Measurements from ENCODE around the gene DHX16.
"Not testable (repeated sequence)": the region's sequence is repeated elsewhere in the genome, so short reads cannot be mapped to it uniquely, and the experiment has no call there.

The DHX16 gene

DNA sequence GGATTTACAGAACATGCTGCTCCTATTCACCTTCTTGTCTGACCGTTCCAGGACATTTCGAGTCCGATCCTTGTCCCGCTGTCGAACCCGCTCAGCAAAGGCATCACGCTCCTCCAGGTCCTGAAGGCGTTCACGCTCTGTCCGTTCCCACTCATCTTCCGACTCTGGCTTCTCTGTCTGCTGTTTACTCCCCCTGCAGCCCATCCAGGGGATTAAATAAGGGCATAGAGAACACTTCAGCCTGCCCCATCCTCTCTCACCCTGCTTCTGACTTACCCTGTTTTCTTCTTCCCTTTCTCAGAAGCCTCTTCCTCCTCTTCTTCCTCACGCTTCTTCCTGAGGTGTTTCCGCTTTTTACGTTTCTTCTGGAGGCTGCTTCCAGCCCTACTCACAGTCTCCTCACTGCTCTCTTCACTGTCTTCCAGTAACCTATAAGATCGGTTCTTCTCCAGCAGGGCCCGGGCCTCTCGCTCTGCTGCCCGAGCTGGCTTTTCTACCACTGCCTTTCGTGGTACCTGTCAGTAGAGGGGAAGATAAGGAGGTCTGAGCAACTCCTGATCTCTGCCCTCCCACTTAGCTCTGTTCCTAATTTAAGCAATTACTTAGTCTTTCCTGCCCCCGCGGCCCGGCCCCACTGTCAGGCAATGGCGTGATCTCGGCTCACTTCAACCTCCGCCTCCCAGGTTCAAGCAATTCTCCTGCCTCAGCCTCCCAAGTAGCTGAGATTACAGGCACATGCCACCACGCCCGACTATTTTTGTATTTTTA is 1.9 kb downstream of the DHX16 start:
- peak overlapping the region; percentile 93 for H3K4me3 Mint-ChIP-seq
- peaks cover 56% of the 10 kb centered on the region for H3K36me3 Mint-ChIP-seq (ENCODE audit: low read depth)
- H3K27me3 Mint-ChIP-seq: no peaks in the 10 kb centered on the region
- H3K27ac Mint-ChIP-seq: peak overlapping the region; percentile 60
- peaks cover 44% of the 10 kb centered on the region for H3K4me1 Mint-ChIP-seq (ENCODE audit: low read depth)
- DNase-seq: no peak
- H3K9me3 Mint-ChIP-seq: no peaks in the 10 kb centered on the region

DNA sequence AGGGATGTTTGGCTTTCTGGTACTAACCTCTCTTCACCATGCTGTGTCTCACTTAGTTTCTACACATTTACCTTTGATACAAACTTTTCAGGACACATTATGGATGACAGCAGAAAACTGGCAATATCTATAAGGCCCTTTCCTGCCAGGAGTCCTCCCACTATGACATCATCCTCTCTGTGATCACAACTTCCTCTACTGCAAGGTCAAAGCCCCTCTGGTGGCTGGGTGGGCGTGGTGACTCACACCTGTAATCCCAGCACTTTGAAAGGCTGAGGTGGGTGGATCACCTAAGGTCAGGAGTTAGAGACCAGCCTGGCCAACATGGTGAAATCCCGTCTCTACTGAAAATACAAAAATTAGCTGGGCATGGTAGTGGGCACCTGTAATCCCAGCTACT is 6.5 kb downstream of the DHX16 start:
- not testable (repeated sequence) for H3K27me3 Mint-ChIP-seq, H3K4me3 Mint-ChIP-seq, H3K9me3 Mint-ChIP-seq
- Mint-ChIP-seq H3K36me3 (ENCODE audit: low read depth) (peaks cover 88% of the 10 kb centered on the region), H3K27ac (peak overlapping the region; percentile 87), H3K4me1 (ENCODE audit: low read depth) (peaks cover 35% of the 10 kb centered on the region)
- peak; percentile 55 for DNase-seq

DNA sequence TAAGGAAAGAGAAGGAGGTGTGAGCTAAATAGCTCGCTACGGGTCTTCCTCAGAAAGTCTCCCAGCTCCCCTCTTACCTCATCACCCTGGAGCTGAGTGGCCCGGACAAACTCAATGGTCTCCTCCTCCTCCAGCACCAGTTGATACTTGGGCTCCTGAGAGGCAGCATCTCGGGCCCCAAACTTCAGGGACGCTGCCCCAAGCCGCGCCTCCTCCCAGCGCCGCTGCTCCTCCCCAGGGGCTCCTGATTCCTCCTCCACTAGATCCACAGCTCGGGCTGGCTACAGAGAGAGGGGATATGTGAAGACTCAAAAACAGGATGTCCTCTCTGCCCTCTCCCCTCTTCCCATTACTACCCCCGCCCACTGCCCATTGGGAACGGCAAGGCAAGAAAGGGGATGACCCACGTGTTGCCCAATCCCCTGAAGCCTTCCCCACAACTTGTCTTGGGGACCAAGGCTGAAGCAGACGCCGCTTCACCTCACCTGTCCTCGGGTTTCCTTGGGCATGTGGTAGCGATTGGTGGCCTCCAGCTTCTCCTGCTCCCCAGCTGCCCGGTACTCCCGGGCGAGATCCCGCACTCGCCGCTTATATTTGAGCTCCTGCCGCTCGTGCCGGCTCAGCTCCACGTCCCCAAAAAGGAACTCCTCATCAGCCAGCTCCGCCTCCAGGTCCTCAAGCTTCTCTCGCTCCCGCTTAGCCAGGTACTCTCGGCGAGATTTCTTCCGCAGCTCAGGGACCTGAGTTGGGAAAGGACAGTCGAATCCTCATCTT is 7.6 kb downstream of the DHX16 start:
- no peaks in the 10 kb centered on the region for H3K9me3 Mint-ChIP-seq
- peaks cover 89% of the 10 kb centered on the region for H3K36me3 Mint-ChIP-seq (ENCODE audit: low read depth)
- no peak overlapping the region for H3K27ac Mint-ChIP-seq
- no peak overlapping the region for H3K4me3 Mint-ChIP-seq
- no peak for DNase-seq
- peaks cover 23% of the 10 kb centered on the region for H3K4me1 Mint-ChIP-seq (ENCODE audit: low read depth)
- H3K27me3 Mint-ChIP-seq: no peaks in the 10 kb centered on the region

DNA sequence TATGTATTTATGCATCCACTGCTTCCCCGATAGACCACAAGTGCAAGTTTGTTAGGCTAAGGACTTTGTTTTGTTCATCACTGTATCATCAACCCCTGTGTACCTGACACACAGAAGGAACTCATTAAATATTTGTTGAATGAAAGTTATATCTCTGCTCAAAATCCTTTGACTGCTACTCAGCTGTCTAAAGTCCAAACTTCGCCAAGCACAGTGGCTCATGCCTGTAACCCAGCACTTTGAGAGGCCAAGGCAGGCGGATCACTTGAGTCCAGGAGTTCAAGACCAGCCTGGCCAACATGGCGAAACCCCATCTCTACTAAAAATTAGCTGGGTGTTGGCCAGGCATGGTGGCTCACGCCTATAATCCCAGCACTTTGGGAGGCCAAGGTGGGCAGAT is 14.9 kb downstream of the DHX16 start:
- Mint-ChIP-seq H3K36me3 (ENCODE audit: low read depth) (peaks cover 96% of the 10 kb centered on the region), H3K27ac (peak overlapping the region; percentile 30)

DNA sequence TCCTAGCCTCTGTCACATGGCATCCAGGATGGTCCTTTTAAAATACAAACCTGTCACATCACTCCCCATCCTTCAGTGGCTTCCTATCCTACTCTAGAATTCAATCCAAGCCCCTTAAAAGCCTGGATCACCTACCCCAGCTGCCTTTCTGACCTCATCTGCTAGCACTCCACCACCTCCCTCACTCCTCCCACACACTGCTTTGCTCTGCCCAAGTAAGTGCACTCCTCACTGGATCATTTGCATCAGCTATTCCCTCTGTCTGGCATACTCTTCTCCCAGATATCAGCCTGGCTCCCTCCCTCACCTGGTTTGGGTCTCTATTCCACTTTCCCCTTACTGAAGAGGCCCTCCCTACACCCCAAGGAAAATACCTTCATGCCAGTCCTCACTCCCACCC is 15.4 kb downstream of the DHX16 start:
- Mint-ChIP-seq H3K36me3 (ENCODE audit: low read depth) (peaks cover 96% of the 10 kb centered on the region), H3K4me3 (no peak overlapping the region), H3K27ac (peak overlapping the region; percentile 85), H3K9me3 (no peaks in the 10 kb centered on the region), H3K27me3 (no peaks in the 10 kb centered on the region), H3K4me1 (ENCODE audit: low read depth) (peaks cover 2% of the 10 kb centered on the region)
- no peak for DNase-seq

More for the DNA sequence above, 14.9 kb downstream of the DHX16 start:
- not testable (repeated sequence) for DNase-seq; H3K27me3 Mint-ChIP-seq; H3K9me3 Mint-ChIP-seq; H3K4me1 Mint-ChIP-seq (ENCODE audit: low read depth); H3K4me3 Mint-ChIP-seq

DNA sequence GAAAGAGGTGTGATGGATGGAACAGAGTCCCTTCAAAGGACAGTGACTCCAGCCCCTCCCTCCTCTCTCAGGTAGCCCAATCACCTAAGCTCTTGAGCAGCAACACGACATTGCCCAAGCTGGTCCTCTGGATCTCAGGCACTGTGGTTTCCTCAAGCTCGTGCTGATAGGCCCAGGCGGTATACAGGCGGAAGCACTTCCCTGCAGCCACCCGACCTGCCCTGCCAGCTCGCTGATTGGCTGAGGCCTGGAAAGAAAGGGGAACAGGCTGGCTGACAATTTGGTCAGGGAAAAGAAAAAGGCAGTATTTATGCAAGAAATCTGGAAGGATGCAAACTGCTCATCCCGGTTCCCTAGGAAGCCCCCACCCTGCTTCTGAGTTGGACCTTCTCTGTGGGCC is 16.3 kb downstream of the DHX16 start:
- Mint-ChIP-seq H3K9me3 (no peaks in the 10 kb centered on the region), H3K27ac (peak overlapping the region; percentile 18), H3K4me1 (ENCODE audit: low read depth) (peaks cover 2% of the 10 kb centered on the region), H3K27me3 (no peaks in the 10 kb centered on the region), H3K36me3 (ENCODE audit: low read depth) (peaks cover 96% of the 10 kb centered on the region), H3K4me3 (no peak overlapping the region)
- DNase-seq: no peak

DNA sequence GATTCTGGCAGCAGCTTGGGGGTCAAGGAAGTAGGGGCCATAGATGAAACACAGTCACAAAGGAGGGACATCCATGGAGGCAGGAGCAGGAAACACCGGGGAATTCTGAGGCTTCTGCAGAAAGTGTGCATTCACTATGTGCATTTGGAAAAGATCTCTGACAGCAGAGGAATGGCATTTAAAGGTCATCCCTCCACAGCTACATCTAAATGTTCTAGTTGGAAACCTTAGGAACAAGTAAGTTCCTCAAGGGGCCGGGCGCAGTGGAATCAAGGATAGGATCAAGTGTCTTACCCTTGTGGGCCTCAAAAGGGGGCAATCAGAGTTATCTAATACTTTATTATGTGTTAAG is 17.1 kb downstream of the DHX16 start:
- no peak for DNase-seq
- Mint-ChIP-seq H3K27me3 (no peaks in the 10 kb centered on the region), H3K4me3 (no peak overlapping the region), H3K27ac (peak overlapping the region; percentile 50), H3K36me3 (ENCODE audit: low read depth) (peaks cover 96% of the 10 kb centered on the region), H3K4me1 (ENCODE audit: low read depth) (peaks cover 4% of the 10 kb centered on the region), H3K9me3 (no peaks in the 10 kb centered on the region)

DNA sequence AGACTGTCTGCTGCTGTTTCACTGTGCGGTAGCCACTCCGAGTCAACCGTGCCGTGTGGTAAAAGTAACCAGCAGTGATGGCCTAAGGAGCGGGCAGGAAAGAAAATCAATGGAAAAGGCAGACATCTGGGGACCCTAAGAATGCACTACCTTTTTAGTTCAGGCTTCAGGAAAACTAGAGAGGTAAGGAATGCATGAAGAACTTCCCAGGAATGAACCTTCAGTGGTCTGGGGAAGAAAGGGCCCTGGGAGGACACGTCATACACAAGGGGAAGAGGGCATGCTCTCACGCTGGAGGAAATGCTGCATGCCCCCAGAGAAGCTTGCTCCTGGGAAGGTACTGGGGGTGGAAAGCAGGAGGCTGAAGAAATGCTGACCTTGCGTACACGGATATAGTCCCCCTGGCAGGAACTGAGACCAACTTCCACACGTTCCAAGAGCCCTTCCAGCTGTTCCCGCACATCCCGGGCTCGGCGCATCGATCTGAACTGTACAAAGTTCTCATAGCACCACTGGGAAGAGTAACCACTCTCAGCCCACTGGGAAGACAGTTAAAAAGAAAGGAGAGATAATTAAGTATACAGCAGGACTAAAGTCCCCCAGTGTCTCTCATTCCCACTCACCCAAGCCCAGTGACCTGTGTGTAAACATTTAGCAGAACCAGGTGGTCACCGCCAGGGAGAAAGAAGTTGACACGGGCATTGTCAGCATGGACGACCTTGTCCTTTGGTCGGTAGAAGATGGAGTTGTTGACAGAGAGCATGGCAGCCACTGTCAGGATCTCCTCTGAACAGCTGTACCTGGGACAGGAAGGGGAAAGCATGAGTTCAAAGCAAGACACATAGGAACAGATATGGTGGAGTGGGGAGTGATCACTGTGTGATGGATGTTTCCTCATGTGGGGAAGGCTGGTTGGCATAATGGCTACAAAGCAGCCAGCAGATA is 17.7 kb downstream of the DHX16 start:
- Mint-ChIP-seq H3K36me3 (ENCODE audit: low read depth) (peaks cover 94% of the 10 kb centered on the region), H3K4me1 (ENCODE audit: low read depth) (peaks cover 4% of the 10 kb centered on the region), H3K4me3 (no peak overlapping the region), H3K9me3 (no peaks in the 10 kb centered on the region), H3K27ac (peak overlapping the region; percentile 50), H3K27me3 (no peaks in the 10 kb centered on the region)
- DNase-seq: no peak

DNA sequence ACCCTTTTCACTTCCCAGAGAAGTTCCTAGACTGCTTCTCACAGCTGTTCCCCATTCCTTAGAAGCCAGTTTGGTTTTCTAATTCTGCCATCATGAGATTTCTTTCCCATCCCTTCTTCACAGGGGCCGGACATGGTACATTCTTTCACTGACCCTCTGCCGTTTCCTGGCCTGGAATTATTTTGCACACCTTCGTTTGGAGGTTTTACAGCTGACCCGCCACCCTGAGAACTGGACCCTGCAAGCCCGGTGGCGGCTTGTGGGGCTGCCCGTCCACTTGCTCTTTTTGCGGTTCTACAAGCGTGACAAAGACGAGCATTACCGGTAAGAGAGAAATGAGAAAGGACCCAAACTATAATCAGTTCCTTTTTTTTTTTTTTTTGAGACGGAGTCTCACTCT is 21.7 kb downstream of the DHX16 start:
- H3K4me3 Mint-ChIP-seq: no peak overlapping the region
- H3K27me3 Mint-ChIP-seq: no peaks in the 10 kb centered on the region
- no peak for DNase-seq
- peaks cover 23% of the 10 kb centered on the region for H3K4me1 Mint-ChIP-seq (ENCODE audit: low read depth)
- H3K27ac Mint-ChIP-seq: peak overlapping the region; percentile 17
- no peaks in the 10 kb centered on the region for H3K9me3 Mint-ChIP-seq
- peaks cover 81% of the 10 kb centered on the region for H3K36me3 Mint-ChIP-seq (ENCODE audit: low read depth)

DNA sequence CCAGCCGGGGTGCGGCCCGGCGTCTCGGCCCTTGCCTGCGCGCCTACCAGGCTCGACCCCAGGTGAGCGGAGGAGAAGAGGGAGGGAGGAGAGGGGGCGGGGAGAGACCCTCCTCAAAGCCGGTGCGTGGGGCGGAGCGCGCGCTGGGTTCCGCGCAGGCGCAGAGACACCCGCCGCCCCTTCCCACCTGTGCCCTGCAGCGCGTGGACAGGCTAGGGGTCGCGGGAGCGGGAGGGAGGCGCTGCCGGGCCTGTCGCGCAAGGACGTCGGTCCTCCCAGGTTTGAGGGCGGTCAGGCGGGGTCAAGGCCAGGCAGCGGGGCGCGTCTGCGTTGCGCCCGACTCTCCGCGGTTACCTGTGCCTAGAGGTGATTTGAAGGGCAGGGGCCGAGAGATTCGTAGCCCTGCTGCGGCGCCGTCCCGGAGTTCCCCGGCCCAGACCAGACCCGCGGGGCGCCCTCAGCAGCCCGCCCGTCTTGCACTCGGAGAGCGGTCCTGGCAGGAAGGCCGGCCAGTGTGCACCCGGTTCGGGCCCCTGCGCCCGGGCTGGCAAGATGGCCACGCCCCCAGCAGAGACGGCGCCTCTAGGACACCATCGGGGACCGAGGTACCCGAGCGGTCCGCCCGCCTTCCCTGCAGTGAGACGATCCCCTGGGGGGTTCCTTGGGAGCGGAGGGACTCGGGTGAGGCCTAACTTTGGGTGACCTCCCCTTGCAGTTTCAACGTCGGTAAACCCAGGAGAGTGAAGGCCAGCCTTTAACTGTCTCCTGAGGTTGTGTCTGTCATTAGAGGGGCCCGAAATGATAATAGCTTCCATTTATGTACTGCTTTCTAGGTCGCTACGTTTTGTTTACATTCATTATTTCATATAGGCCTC is 25.3 kb downstream of the DHX16 start:
- DNase-seq: peak; percentile 91
- Mint-ChIP-seq H3K4me3 (peak overlapping the region; percentile 91), H3K9me3 (no peaks in the 10 kb centered on the region), H3K27me3 (no peaks in the 10 kb centered on the region), H3K36me3 (ENCODE audit: low read depth) (peaks cover 77% of the 10 kb centered on the region), H3K4me1 (ENCODE audit: low read depth) (peaks cover 31% of the 10 kb centered on the region), H3K27ac (peak overlapping the region; percentile 94)

DNA sequence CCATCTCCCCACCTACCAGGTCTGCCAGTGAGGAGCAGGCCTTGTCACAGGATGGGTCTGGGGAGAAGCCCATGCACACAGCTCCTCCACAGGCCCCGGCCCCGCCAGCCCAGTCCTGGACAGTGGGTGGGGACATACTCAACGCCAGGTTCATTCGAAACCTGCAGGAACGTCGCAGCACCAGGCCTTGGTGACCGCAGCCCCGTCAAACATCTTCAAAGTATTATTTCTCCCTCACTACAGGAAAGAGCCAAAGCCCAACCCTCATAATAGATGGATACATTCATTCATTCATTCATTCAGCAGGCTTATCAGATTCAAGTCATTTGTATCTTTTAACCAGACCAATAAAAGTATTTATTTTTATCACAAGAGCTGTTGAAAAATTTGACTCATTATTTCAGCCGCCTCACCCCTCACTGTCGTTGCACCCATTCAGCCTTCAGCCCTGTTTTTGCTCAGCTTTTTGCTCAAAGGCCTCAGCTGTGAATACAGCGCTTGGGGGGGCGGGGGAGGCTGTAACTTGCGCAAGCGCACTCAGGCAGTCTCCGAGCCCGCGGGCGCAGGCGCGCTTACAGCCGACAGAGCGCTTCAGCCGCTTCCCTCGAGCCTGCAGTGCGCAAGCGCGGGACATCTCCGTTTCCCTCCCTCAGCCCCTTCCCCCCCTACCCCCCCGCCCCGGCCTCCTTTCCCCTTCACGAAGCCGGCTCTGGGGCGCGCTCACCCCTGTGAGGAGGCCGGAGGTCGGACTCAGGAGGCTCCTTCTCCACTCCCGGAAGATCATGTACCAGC is 26.2 kb downstream of the DHX16 start, which contains the start of gene C6orf136:
Gene C6orf136, plus strand, starts transcription at position 684 of the 792 bp plus-strand sequence. Its CDS starts 99 bp downstream, at position 783.
- H3K36me3 Mint-ChIP-seq (ENCODE audit: low read depth): peaks cover 74% of the 10 kb centered on the region
- DNase-seq: peak; percentile 90
- peaks cover 34% of the 10 kb centered on the region for H3K4me1 Mint-ChIP-seq (ENCODE audit: low read depth)
- peak within 1 kb of the TSS; percentile 94 for H3K27ac Mint-ChIP-seq
- H3K9me3 Mint-ChIP-seq: no peaks in the 10 kb centered on the region
- peak within 1 kb of the TSS; percentile 91 for H3K4me3 Mint-ChIP-seq
- H3K27me3 Mint-ChIP-seq: no peaks in the 10 kb centered on the region

DNA sequence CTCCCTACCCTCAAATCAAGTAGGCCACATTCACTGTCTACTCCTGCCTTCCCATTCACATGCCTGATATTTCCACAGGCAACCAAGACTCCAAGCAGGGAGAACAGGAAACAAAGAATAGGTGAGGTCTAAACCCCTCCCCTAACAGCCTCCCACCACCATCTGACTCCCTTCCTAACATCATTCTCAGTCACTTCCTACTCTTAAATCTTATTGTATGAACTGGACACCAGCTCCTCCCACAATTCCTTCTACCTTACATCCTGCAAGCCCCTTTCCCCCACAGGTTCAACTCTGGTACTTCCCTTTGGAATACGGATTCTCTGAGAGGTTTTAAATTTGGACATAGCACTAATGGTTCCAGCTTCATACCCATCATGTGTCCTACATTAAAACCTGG is 26.8 kb downstream of the DHX16 start:
- Mint-ChIP-seq H3K9me3 (no peaks in the 10 kb centered on the region), H3K27me3 (no peaks in the 10 kb centered on the region), H3K36me3 (ENCODE audit: low read depth) (peaks cover 73% of the 10 kb centered on the region), H3K4me1 (ENCODE audit: low read depth) (peaks cover 39% of the 10 kb centered on the region), H3K27ac (peak overlapping the region; percentile 94), H3K4me3 (peak overlapping the region; percentile 91)
- no peak for DNase-seq

DNA sequence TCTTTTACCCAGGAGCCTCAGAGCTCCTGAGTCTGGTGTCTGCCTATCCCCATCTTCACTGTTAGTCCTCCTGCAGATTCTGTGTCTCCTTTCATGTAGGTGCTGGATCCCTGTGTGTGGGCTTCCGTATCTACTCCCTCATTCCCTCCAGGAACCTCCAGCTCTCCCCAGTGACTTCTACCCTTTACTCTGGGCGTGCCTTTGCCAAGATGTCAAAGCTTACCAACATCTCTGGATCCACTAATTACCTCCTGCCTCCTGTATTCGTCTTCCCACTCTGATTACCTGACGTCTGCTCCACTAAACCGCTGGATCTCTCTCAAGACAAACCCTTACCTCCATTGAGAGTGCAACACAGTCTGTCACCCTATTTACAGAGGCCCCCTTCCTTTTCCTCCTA is 28.0 kb downstream of the DHX16 start:
- H3K27ac Mint-ChIP-seq: peak overlapping the region; percentile 20
- H3K27me3 Mint-ChIP-seq: no peaks in the 10 kb centered on the region
- no peak for DNase-seq
- H3K9me3 Mint-ChIP-seq: no peaks in the 10 kb centered on the region
- peaks cover 45% of the 10 kb centered on the region for H3K4me1 Mint-ChIP-seq (ENCODE audit: low read depth)
- H3K36me3 Mint-ChIP-seq (ENCODE audit: low read depth): peaks cover 73% of the 10 kb centered on the region
- no peak overlapping the region for H3K4me3 Mint-ChIP-seq

Data from activated T-cell treated with anti-CD3 and anti-CD28 coated beads, Interleukin-2, amount 50 U/mL, for 24 hours (primary cell).